BLaER1 (cell line): ENCODE results near the gene PIGU.

Experiments used
- H3K27ac ChIP-seq: shearing (Covaris generic); formaldehyde crosslinking; 2 replicates; pipeline ENCODE4 v1.8.1; 2022
- H3K27me3 ChIP-seq: shearing (Covaris generic); formaldehyde crosslinking; 2 replicates; pipeline ENCODE4 v1.8.1; 2022
- H3K36me3 ChIP-seq: shearing (Covaris generic); formaldehyde crosslinking; 2 replicates; pipeline ENCODE4 v1.8.1; 2022
- H3K4me1 ChIP-seq: shearing (Covaris generic); formaldehyde crosslinking; 2 replicates; pipeline ENCODE4 v1.8.1; 2022
- H3K4me2 ChIP-seq: shearing (Covaris generic); formaldehyde crosslinking; 2 replicates; pipeline ENCODE4 v1.8.1; 2022
- H3K4me3 ChIP-seq: shearing (Covaris generic); formaldehyde crosslinking; 2 replicates; pipeline ENCODE4 v1.8.1; 2022
- H3K9ac ChIP-seq: shearing (Covaris generic); formaldehyde crosslinking; 2 replicates; pipeline ENCODE4 v1.8.1; 2022
- H3K9me3 ChIP-seq: shearing (Covaris generic); formaldehyde crosslinking; 2 replicates; pipeline ENCODE4 v1.8.1; 2022
- H4K20me1 ChIP-seq: shearing (Covaris generic); formaldehyde crosslinking; 2 replicates; pipeline ENCODE4 v1.8.1; 2022
- Cebpa-rat ChIP-seq: shearing (Covaris generic); IDR thresholded peaks from 2 replicates; pipeline ENCODE4 v1.8.1; 2022

Gene PIGU

GRCh38 chr20:34713194-34713943 is 36.5 kb upstream of the PIGU start:
- TF ChIP-seq Cebpa-rat: no peak
- no peak overlapping the region for H3K4me2 ChIP-seq

GRCh38 chr20:34712525-34713192 is 35.8 kb upstream of the PIGU start:
- H3K27me3 ChIP-seq: peaks cover 10% of the 10 kb centered on the region
- no peak for TF ChIP-seq Cebpa-rat
- H3K4me2 ChIP-seq: no peak overlapping the region
- H3K4me3 ChIP-seq: no peak overlapping the region
- peaks cover 54% of the 10 kb centered on the region for H3K36me3 ChIP-seq
- peaks cover 27% of the 10 kb centered on the region for H3K4me1 ChIP-seq
- H3K9me3 ChIP-seq: no peaks in the 10 kb centered on the region
- no peak overlapping the region for H3K27ac ChIP-seq
- H3K9ac ChIP-seq: no peak overlapping the region
- peaks cover 37% of the 10 kb centered on the region for H4K20me1 ChIP-seq

More at GRCh38 chr20:34713194-34713943, 36.5 kb upstream of the PIGU start:
- H3K9me3 ChIP-seq: no peaks in the 10 kb centered on the region
- no peak overlapping the region for H3K27ac ChIP-seq
- H3K27me3 ChIP-seq: peaks cover 10% of the 10 kb centered on the region
- H4K20me1 ChIP-seq: peaks cover 37% of the 10 kb centered on the region
- no peak overlapping the region for H3K9ac ChIP-seq
- H3K4me1 ChIP-seq: peaks cover 20% of the 10 kb centered on the region
- no peak overlapping the region for H3K4me3 ChIP-seq
- peaks cover 54% of the 10 kb centered on the region for H3K36me3 ChIP-seq

GRCh38 chr20:34711813-34712430 is 35.0 kb upstream of the PIGU start:
- H3K4me1 ChIP-seq: peaks cover 29% of the 10 kb centered on the region
- H3K27ac ChIP-seq: no peak overlapping the region
- H4K20me1 ChIP-seq: peaks cover 37% of the 10 kb centered on the region
- H3K9ac ChIP-seq: no peak overlapping the region
- H3K27me3 ChIP-seq: peaks cover 10% of the 10 kb centered on the region
- H3K9me3 ChIP-seq: no peaks in the 10 kb centered on the region
- H3K36me3 ChIP-seq: peaks cover 54% of the 10 kb centered on the region
- no peak overlapping the region for H3K4me3 ChIP-seq
- no peak for TF ChIP-seq Cebpa-rat
- peak overlapping the region; percentile 97 for H3K4me2 ChIP-seq

GRCh38 chr20:34710861-34711574 is 34.1 kb upstream of the PIGU start:
- no peak for TF ChIP-seq Cebpa-rat
- Histone ChIP-seq H3K4me3 (peak overlapping the region; percentile 77; the same call in 1 of the 2 replicates), H3K27me3 (peaks cover 10% of the 10 kb centered on the region), H3K4me1 (peaks cover 38% of the 10 kb centered on the region), H3K9me3 (no peaks in the 10 kb centered on the region), H3K27ac (no peak overlapping the region), H4K20me1 (peaks cover 37% of the 10 kb centered on the region), H3K4me2 (peak overlapping the region; percentile 97), H3K9ac (no peak overlapping the region), H3K36me3 (peaks cover 48% of the 10 kb centered on the region)

GRCh38 chr20:34710568-34710839 is 33.6 kb upstream of the PIGU start:
- no peak for TF ChIP-seq Cebpa-rat
- peak overlapping the region; percentile 78 for H3K9ac ChIP-seq

GRCh38 chr20:34709831-34710567 is 33.1 kb upstream of the PIGU start:
- H3K27me3 ChIP-seq: peaks cover 10% of the 10 kb centered on the region
- peaks cover 48% of the 10 kb centered on the region for H3K4me1 ChIP-seq
- peak overlapping the region; percentile 78 for H3K9ac ChIP-seq
- peak overlapping the region; percentile 85 for H3K27ac ChIP-seq
- H3K4me2 ChIP-seq: peak overlapping the region; percentile 97
- H3K4me3 ChIP-seq: peak overlapping the region; percentile 77
- H3K9me3 ChIP-seq: no peaks in the 10 kb centered on the region
- H4K20me1 ChIP-seq: peaks cover 37% of the 10 kb centered on the region
- TF ChIP-seq Cebpa-rat: no peak
- H3K36me3 ChIP-seq: peaks cover 38% of the 10 kb centered on the region

More at GRCh38 chr20:34710568-34710839, 33.6 kb upstream of the PIGU start:
- H4K20me1 ChIP-seq: peaks cover 37% of the 10 kb centered on the region
- H3K4me3 ChIP-seq: peak overlapping the region; percentile 77
- H3K4me2 ChIP-seq: peak overlapping the region; percentile 97
- no peaks in the 10 kb centered on the region for H3K9me3 ChIP-seq
- H3K27me3 ChIP-seq: peaks cover 10% of the 10 kb centered on the region
- H3K27ac ChIP-seq: no peak overlapping the region
- peaks cover 43% of the 10 kb centered on the region for H3K4me1 ChIP-seq
- H3K36me3 ChIP-seq: peaks cover 43% of the 10 kb centered on the region

GRCh38 chr20:34709044-34709830 is 32.3 kb upstream of the PIGU start:
- peaks cover 52% of the 10 kb centered on the region for H3K4me1 ChIP-seq
- H3K27ac ChIP-seq: peak overlapping the region; percentile 85
- no peaks in the 10 kb centered on the region for H3K9me3 ChIP-seq
- H3K27me3 ChIP-seq: peaks cover 10% of the 10 kb centered on the region
- peaks cover 30% of the 10 kb centered on the region for H3K36me3 ChIP-seq
- H3K9ac ChIP-seq: peak overlapping the region; percentile 78
- H3K4me3 ChIP-seq: peak overlapping the region; percentile 77
- peak overlapping the region; percentile 97 for H3K4me2 ChIP-seq
- H4K20me1 ChIP-seq: peaks cover 37% of the 10 kb centered on the region
- no peak for TF ChIP-seq Cebpa-rat

- Histone ChIP-seq H3K36me3 (peaks cover 24% of the 10 kb centered on the region), H4K20me1 (peaks cover 35% of the 10 kb centered on the region), H3K4me1 (peaks cover 52% of the 10 kb centered on the region), H3K27me3 (peaks cover 10% of the 10 kb centered on the region), H3K9me3 (no peaks in the 10 kb centered on the region), H3K4me3 (peak overlapping the region; percentile 77), H3K27ac (peak overlapping the region; percentile 85), H3K4me2 (peak overlapping the region; percentile 97), H3K9ac (peak overlapping the region; percentile 78)
- TF ChIP-seq Cebpa-rat: no peak
These were observed 31.7 kb upstream of the PIGU start for GRCh38 chr20:34708621-34709043.
